Femur (tissue), 1 donor: Measurements from ENCODE around the gene UBP1.
"Not testable (repeated sequence)": the region's sequence is repeated elsewhere in the genome, so short reads cannot be mapped to it uniquely, and the experiment has no call there.

Source experiments
- DNase-seq: peaks from one replicate; pipeline ENCODE4 v3.0.0-alpha.2; 2017

The UBP1 gene

DNA sequence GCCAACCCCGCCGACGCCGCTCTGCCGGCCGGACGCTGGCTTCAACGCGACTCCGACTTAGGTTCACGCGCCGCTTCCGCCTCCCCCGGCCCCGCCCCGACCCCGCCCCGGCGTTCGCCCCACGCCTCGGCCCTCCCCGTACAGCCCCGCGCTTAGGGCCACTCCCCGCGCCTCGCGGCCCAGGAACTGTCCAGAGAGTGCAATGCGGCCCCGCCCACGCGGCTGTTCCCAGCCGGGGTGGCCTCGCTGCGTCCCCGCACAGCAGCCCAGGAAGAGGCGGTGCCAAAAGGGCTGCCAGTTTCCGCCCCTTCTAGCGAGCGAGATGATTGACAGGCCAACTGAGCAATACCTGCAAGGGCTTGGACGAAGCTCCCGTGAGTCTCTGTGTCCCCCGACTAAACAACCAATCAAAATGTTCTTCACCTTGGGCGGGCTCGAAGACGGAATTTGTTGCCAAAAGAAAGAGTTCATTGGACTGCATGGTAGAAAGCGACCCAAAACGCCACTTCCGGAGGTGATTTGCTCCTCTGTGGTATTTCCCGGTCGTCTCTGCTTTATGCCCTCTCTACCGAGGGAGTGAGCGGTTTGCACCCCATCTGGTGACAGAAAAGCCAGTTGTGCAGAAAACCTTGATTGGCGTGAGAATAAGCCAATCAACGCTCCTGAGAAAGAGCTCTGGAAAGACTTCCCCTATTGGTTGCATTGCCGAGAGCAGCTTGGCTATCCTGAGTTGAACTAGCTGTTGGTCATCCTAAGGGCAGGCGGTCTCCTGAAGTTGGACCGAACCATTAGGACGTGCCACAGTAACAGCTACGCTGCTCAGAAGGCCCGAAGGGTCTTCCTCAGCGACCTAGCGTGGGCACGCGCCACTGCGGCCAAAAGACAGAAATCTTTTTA lies at the start of gene UBP1:
Gene UBP1, minus strand, starts transcription at position 78 of the 897 bp plus-strand sequence. CDS start 557 bp downstream, outside the sequence.
- DNase-seq, result peak; percentile 100

- no peak for DNase-seq
These were observed 48.5 kb upstream of the UBP1 start for GRCh38 chr3:33488683-33489082.

GRCh38 chr3:33488246-33488645 lies 48.0 kb upstream of the UBP1 start:
- DNase-seq, result no peak

- DNase-seq, result no peak
These were observed 41.9 kb upstream of the UBP1 start for GRCh38 chr3:33482111-33482521.

DNA sequence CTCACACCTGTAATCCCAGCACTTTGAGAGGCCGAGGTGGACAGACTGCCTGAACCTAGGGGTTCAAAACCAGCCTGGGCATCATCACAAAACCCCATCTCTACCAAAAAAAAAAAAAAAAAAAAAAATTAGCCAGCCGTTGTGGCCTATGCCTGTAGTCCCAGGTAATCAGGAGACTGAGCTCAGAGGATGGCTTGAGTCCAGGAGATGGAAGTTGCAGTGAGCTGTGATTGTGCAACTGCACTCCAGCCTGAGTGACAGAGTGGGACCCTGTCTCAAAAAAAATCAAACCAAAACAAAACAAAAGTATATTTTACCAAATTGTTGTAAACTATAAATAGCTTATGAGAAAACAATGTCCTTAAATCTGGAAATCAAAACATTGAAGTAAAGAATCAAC lies 34.7 kb upstream of the UBP1 start:
- DNase-seq, result no peak

- no peak for DNase-seq
These were observed 33.6 kb upstream of the UBP1 start for GRCh38 chr3:33473813-33474212.

DNA sequence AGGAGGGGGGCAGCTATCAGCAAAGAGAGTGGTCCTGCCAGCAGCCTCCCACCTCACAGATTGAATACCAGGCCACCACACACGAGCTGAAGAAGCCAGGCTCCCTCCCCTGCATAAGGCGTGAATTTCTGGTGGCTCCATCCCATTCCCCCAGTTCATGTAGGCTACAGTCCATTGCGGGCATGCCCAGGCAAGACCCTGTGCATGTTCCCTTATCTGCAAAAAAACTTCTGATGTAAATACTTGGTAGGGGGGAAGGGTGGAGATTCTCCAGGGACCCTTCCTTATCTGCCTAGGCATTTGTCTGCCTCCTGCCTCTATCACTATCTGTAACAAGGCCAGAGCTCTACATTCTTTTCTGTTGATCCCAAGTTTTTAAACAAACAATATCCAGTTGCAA lies 27.6 kb upstream of the UBP1 start:
- DNase-seq, result no peak

- no peak for DNase-seq
These were observed 20.9 kb upstream of the UBP1 start for GRCh38 chr3:33461097-33461496.

GRCh38 chr3:33459577-33459976 lies 19.4 kb upstream of the UBP1 start:
- not testable (repeated sequence) for DNase-seq

DNA sequence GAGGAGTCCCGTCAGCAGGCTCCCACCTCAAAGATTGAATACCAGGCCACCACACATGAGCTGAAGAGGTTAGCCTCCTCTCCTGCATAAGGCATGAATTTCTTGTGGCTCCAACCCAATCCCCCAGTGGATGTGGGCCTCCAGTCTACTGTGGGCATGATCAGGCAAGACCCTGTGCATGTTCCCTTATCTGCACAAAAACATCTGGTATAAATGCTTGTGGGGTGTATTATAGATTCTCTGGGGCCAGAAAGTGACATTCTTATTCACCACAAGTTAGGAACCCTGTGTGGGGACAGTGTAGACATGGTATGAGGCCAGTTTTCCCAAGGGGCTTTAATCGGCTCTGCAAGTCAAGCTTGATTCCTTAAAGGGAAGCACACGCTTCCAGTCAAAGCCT lies 18.2 kb upstream of the UBP1 start:
- DNase-seq, result no peak

- DNase-seq, result no peak
These were observed 16.6 kb upstream of the UBP1 start for GRCh38 chr3:33456756-33457155.

GRCh38 chr3:33453331-33453761 lies 13.1 kb upstream of the UBP1 start:
- DNase-seq, result no peak

DNA sequence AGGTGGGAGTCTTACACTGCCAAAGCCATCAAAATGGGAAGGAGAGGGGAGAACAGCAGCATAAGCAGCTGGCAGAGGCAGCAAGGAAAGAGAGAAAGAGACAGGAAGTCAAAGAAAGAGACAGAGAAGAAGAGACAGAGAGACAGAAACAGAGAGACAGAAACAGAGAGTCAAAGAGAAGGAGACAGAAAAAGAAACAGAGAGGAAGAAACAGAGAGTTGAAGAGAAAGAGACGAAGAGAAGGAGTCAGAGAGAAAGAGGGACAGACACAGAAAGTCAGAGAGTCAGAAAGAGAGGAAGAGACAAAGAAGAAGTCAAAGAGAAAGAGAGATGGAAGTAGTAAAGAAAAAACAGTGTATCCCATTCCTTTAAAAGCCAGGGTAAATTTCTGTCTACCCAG lies 11.8 kb upstream of the UBP1 start:
- DNase-seq, result not testable (repeated sequence)

DNA sequence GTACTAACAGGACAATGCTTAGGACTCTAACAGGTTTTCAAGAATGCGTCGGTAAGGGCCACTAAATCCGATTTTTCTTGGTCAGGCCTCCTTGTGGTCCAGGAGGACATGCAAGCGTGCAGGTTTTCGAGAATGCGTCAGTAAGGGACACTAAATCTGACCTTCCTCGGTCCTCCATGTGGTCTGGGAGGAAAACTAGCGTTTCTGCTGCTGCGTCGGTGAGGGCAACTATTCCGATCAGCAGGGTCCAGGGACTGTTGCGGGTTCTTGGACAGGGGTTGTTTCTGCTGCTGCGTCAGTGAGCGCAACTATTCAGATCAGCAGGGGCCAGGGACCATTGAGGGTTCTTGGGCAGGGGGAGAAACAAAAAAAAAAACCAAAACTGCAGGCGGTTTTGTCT lies 7.8 kb upstream of the UBP1 start:
- DNase-seq, result no peak

DNA sequence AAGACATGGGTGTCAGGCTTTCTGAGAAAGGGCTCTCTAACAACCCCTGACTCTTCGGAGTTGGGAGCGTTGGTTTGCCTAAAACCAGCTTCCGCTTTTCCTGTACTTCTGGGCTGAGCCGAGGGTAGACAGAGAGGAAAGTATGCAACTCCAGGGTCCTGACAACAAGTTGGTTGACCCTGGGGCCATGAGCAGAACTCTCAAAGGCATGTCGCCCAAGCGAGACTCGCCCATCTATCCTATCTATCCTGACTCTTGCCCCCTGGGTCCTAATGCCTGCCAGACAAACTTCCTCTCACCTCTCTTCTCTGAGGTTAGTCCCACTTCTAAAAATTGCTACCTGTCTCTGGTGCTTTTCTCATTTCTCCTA lies 7.0 kb upstream of the UBP1 start:
- not testable (repeated sequence) for DNase-seq

- DNase-seq, result no peak
These were observed 2.0 kb upstream of the UBP1 start for GRCh38 chr3:33442190-33442589.

DNA sequence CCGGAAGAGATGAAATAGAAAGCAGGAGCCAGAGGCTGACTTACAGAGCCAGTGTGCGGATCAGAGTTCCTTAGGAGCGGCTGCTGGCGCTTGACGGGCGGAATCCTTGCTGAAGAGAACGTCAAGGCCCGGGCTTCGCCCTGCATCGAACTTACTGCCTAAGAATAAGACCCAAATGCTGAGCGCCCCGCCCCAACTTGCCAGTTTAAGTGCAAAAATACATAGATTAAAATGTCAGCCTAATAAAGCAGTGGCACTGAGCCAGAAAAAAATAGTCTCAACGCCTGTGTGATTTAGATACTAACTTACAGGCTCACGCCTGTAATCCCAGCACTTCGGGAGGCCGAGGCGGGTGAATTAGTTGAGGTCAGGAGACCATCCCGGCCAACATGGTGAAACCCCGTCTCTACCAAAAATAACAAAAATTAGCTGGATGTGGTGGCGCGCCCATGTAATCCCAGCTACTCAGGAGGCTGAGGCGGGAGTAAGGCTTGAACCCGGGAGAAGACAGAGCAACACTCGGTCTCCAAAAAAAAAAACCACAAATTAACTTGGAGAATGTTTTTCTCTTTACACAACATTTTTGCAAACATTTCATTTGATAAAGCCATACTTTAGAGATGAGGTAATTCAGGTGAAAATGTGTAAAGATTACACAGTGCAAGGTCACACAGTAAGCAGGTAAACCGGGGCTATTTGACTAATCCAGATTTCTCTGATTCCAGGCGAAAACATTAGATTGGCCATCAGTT lies 1.2 kb upstream of the UBP1 start:
- DNase-seq, result no peak

GRCh38 chr3:33439546-33440327 lies 468 bp downstream of the UBP1 start:
- peak; percentile 66 for DNase-seq

DNA sequence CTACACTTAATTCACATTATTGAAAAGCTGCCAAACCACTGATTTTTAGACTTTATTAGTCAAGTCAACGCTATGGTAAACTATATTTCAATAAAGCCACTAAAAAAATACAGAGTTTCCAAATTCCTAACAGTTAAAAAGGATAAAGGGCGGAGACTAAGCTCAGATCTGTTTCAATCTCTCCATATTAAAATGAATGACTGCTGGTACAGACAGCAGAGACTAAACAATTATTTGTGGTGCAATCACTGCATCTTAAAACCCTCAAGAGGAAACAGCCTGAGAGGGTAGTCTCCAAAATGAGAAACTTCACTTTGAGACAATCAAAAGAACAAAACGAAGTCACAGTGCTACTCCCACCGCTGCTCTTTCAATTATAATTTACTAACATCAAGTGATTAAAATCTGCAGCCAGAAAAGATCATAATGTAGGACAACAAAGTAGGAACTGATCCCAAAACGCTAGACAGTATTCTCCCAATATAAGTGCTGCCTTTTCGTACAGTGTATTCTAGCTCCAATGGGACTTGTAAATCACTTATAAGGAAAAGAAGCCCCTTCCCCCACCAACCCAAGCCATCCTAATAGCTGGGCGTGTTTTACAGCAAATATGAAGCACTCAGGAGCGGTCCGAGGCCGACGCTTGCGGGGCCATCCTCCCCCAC lies 1.2 kb downstream of the UBP1 start:
- DNase-seq, result no peak

GRCh38 chr3:33438284-33438668 lies 1.9 kb downstream of the UBP1 start:
- DNase-seq, result peak; percentile 30

DNA sequence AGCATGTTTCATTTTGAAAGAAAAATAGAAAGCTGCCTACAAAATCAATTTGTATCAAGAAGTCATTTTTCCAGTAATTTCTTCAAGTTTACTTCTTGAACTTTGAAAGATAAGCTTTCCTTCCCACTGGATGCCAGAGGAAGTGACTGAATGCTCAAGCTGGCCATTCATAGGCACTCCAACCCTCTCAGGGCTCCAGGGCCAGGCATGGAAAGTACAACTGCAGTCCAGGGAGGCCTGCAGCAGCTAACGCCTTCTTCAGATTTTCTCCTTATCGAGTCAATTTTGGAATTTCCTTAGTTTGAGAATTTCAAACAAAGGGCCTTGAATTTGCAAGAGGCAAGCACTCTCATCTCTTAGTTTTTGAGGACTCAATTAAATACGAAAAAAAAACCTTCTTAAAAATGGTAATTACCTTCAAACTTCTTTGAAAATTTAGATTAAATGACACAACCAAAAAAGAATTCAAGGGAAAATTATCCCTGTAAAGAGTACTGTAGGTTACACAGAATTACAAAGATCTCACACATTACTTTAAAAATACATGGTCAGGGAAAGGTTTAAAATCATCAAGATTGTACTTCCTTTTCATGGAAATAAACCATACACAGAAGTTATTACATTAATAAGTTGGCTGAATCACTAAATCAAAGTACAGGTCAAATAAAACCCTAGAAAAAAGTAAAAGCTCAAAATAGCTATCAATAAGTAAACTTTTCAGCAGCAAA lies 2.5 kb downstream of the UBP1 start:
- no peak for DNase-seq

DNA sequence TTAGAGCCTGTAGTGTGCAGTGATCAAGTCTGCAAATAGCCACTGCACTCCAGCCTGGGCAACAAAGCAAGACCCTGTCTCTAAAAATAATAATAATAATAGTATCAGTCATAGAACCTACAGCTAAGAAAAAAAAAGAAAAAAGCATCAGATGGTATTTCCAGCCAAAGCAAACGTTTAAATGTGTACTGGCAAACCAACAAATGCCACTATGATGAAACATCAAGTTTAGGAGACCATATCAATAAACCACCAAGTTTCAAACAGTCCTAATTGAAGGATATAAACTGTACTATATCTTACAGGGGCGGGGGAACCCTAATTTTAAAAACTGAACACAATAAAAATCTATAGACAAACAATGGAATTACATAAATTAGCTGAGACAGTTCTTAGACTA lies 6.4 kb downstream of the UBP1 start:
- no peak for DNase-seq
